ENCODE measurements around the gene RGS7. TPM values are rescaled to one million over a fixed set of nuclear protein-coding genes. Genes with fewer than 3 reads are reported as not detected.
"Not testable (repeated sequence)": the region's sequence is repeated elsewhere in the genome, so short reads cannot be mapped to it uniquely, and the experiment has no call there.

The RGS7 gene
- total RNA-seq, 4 donors from 2014 or later: not detected

- no peaks in the 10 kb centered on the region for H3K36me3 ChIP-seq
- TF ChIP-seq CTCF (IDR thresholded peaks at IDR 0.05 in 4 of 5, conservative IDR thresholded peaks at IDR 0.05 in 1 of 5): no peak
- TF ChIP-seq POLR2A (IDR thresholded peaks at IDR 0.05): no peak
- no peaks in the 10 kb centered on the region for H3K27me3 ChIP-seq
- no peak overlapping the region for H3K27ac ChIP-seq
- intact Hi-C loops (cut with DNase I; ENCODE audit: low total_unique reads): no loop called here
- in situ Hi-C loops (cut with MboI; ENCODE audit: low sequenced_read_pairs in 4 of 4): no loop called here
- DNase-seq (no peak), ATAC-seq (no peak)
- H3K4me3 ChIP-seq: no peak overlapping the region
- H3K4me1 ChIP-seq: no peaks in the 10 kb centered on the region
- H3K9me3 ChIP-seq: no peaks in the 10 kb centered on the region
Measured at GRCh38 chr1:240737298-240737697, 619.7 kb downstream of the RGS7 start.

- H3K27me3 ChIP-seq; H3K4me3 ChIP-seq; intact Hi-C loops (cut with DNase I; ENCODE audit: low total_unique reads); ATAC-seq; DNase-seq; H3K9me3 ChIP-seq; in situ Hi-C loops (cut with MboI; ENCODE audit: low sequenced_read_pairs in 4 of 4); H3K36me3 ChIP-seq; H3K4me1 ChIP-seq; H3K27ac ChIP-seq: not testable (repeated sequence)
Measured at GRCh38 chr1:240734705-240735104, 622.3 kb downstream of the RGS7 start.

GRCh38 chr1:240734001-240734400, 623.0 kb downstream of the RGS7 start:
- Histone ChIP-seq H3K4me1 (no peaks in the 10 kb centered on the region), H3K27me3 (no peaks in the 10 kb centered on the region), H3K9me3 (no peaks in the 10 kb centered on the region), H3K4me3 (no peak overlapping the region), H3K36me3 (no peaks in the 10 kb centered on the region), H3K27ac (no peak overlapping the region)
- ATAC-seq (no peak), DNase-seq (no peak)
- TF ChIP-seq CTCF (IDR thresholded peaks at IDR 0.05 in 4 of 5, conservative IDR thresholded peaks at IDR 0.05 in 1 of 5) (no peak), POLR2A (IDR thresholded peaks at IDR 0.05) (no peak)
- in situ Hi-C loops (cut with MboI; ENCODE audit: low sequenced_read_pairs in 4 of 4): no loop called here
- intact Hi-C loops (cut with DNase I; ENCODE audit: low total_unique reads): no loop called here

- intact Hi-C loops (cut with DNase I; ENCODE audit: low total_unique reads): no loop called here
- DNase-seq (no peak), ATAC-seq (no peak)
- no peak overlapping the region for H3K27ac ChIP-seq
- no peaks in the 10 kb centered on the region for H3K9me3 ChIP-seq
- no peak for TF ChIP-seq POLR2A (IDR thresholded peaks at IDR 0.05)
- TF ChIP-seq CTCF (IDR thresholded peaks at IDR 0.05 in 4 of 5, conservative IDR thresholded peaks at IDR 0.05 in 1 of 5): no peak
- no peaks in the 10 kb centered on the region for H3K27me3 ChIP-seq
- H3K4me1 ChIP-seq: no peaks in the 10 kb centered on the region
- H3K4me3 ChIP-seq: no peak overlapping the region
- no peaks in the 10 kb centered on the region for H3K36me3 ChIP-seq
- in situ Hi-C loops (cut with MboI; ENCODE audit: low sequenced_read_pairs in 4 of 4): no loop called here
Measured at GRCh38 chr1:240732390-240732789, 624.6 kb downstream of the RGS7 start.

MicroRNA genes within 50 kb of the gene (microRNA counts, 767-probe panel; counts per million panel counts)
- 356 to 448 counts per million in 2 donors for microRNA hsa-miR-3123

Small RNA genes within 50 kb of the gene (microRNA-seq; reads per million reads assigned to microRNA genes)
- 0 reads per million in 2 donors for gene MIR3123 (ENCODE audit: borderline replicate concordance in 2 of 2)

Other genes starting within 250 kb of the RGS7 start
- 100 to 1,000 TPM in 3 of 4 donors, 10 to 100 TPM in 1; 93.0 to 166 (median 112) TPM for gene FH, start 162.6 kb upstream of the RGS7 start, total RNA-seq
- under 1 TPM in 1 of 4 donors, not detected in 3; 0.16 TPM for gene KMO, start 175.2 kb upstream of the RGS7 start, total RNA-seq